GM21423 (cell line): ENCODE results near the gene GMPR.
A peak's percentile ranks its signal among the peaks of the same experiment; 100 is the strongest.

Experiments used
- ATAC-seq: cut with Tn5 transposase; IDR thresholded peaks from one replicate; pipeline ENCODE4 v1.9.1; 2021; ENCODE audit warnings: mild to moderate bottlenecking, moderate library complexity; ENCODE audit not compliant: unreplicated experiment

Gene GMPR

GRCh38 chr6:16324606-16325225, 86.3 kb downstream of the GMPR start:
- no peak for ATAC-seq

- no peak for ATAC-seq
Measured at GRCh38 chr6:16326531-16326930, 88.1 kb downstream of the GMPR start.

GRCh38 chr6:16326971-16327776, 88.8 kb downstream of the GMPR start:
- no peak for ATAC-seq

GRCh38 chr6:16327777-16328325, 89.5 kb downstream of the GMPR start:
- no peak for ATAC-seq

GRCh38 chr6:16329233-16329632, 90.8 kb downstream of the GMPR start:
- no peak for ATAC-seq

GRCh38 chr6:16331384-16332174, 93.2 kb downstream of the GMPR start:
- peak; percentile 55 for ATAC-seq

GRCh38 chr6:16332175-16332542, 93.8 kb downstream of the GMPR start:
- ATAC-seq, result peak; percentile 77

GRCh38 chr6:16333580-16333979, 95.2 kb downstream of the GMPR start:
- ATAC-seq, result no peak

- no peak for ATAC-seq
Measured at GRCh38 chr6:16334671-16335070, 96.3 kb downstream of the GMPR start.

- ATAC-seq, result no peak
Measured at GRCh38 chr6:16335176-16335575, 96.8 kb downstream of the GMPR start.

- ATAC-seq, result no peak
Measured at GRCh38 chr6:16336056-16336818, 97.8 kb downstream of the GMPR start.

- ATAC-seq, result no peak
Measured at GRCh38 chr6:16336911-16337294, 98.5 kb downstream of the GMPR start.

- no peak for ATAC-seq
Measured at GRCh38 chr6:16337295-16337975, 99.0 kb downstream of the GMPR start.

GRCh38 chr6:16338577-16339264, 100.3 kb downstream of the GMPR start:
- ATAC-seq, result no peak

- ATAC-seq, result no peak
Measured at GRCh38 chr6:16339265-16339587, 100.8 kb downstream of the GMPR start.

GRCh38 chr6:16343593-16343992, 105.2 kb downstream of the GMPR start:
- no peak for ATAC-seq

- ATAC-seq, result no peak
Measured at GRCh38 chr6:16344756-16345155, 106.4 kb downstream of the GMPR start.
